GM12872 (cell line): ENCODE measurements around the gene ZNF474.

ENCODE experiments used
- TF ChIP-seq, protein P1 (sequence below): IDR thresholded peaks from 3 replicates; pipeline ENCODE4 v1.5.1; 2011; ENCODE audit warnings: low read depth, mild to moderate bottlenecking, low read length, moderate library complexity; ENCODE audit not compliant: insufficient read depth

The ZNF474 gene

DNA sequence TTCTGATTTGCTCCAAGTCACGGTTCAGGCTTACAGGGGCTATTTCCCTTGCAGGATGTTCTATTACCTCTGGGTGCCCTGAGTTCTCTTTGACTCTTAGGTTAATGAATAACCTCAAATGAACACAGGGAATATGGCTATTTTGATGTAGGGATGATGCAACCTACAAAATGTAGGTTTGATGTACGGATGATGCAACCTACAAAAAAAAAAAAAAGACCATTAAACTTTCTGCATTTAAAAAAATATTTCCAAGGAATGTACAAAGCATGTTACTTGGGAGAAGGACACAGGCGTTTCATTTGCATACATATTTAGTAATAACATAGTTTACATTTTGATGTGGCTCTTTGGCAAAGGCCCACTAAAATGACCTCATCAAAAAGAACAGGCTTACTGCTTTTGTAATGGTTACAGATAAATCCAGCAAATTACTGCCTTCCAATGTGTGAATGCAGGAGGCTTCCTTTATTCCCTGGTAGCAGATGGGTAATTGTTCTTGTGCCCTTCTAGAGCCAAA is 36.3 kb downstream of the ZNF474 start:
- TF ChIP-seq, protein P1, sequence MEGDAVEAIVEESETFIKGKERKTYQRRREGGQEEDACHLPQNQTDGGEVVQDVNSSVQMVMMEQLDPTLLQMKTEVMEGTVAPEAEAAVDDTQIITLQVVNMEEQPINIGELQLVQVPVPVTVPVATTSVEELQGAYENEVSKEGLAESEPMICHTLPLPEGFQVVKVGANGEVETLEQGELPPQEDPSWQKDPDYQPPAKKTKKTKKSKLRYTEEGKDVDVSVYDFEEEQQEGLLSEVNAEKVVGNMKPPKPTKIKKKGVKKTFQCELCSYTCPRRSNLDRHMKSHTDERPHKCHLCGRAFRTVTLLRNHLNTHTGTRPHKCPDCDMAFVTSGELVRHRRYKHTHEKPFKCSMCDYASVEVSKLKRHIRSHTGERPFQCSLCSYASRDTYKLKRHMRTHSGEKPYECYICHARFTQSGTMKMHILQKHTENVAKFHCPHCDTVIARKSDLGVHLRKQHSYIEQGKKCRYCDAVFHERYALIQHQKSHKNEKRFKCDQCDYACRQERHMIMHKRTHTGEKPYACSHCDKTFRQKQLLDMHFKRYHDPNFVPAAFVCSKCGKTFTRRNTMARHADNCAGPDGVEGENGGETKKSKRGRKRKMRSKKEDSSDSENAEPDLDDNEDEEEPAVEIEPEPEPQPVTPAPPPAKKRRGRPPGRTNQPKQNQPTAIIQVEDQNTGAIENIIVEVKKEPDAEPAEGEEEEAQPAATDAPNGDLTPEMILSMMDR: no peak

DNA sequence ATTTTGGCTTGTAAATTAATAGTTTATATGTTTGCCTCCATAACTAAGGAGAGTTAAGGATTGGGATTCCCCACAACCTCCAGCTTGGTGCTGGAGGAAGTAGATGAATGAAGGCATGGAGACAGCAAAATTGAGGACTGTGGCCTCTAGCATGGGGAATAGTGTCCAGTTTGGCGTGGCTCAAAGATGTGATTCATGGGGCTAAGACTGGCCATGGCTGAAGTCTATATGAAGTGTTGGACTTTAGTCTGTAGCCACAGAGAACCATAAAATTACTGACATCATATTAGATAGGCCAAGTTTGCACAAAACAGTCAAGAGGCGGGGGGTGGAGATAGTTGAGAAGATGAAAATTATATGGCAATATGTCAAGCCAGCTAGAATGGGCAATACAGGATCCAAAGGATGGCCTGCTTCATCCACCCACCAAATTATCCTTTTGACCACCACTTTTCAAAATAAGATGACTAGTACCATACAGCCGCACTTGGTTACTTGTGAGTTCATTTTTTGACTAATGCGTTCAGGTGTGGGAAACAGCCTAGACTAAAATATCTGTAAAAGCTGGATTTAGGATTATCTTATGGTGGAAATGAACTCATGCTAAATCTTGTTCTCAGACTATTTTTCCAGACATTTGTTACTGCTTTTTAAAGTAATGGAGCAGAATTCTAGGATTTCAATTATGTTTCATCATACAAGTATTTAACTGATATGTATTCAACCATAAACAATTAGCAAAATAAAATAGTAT is 40.2 kb downstream of the ZNF474 start:
- TF ChIP-seq, protein P1: no peak

DNA sequence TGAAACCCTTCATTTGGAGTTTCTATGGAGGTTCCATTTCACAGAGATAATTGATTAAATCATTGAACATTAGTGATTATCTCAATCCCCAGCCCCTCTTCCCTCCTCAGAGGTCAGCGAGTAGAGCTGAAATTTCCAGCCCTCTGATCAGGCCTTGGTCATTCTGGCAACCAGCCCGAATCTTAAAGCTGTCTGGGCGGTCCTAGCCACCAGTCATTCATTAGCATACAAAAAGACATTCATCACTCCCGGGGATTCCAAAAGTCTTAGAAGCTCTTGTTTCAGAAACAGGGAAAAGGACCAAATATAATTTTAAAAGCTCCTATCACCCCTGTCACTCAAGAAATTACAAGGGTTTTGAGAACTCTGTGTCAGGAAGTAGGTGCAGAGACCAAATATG is 41.3 kb downstream of the ZNF474 start:
- TF ChIP-seq, protein P1: no peak

DNA sequence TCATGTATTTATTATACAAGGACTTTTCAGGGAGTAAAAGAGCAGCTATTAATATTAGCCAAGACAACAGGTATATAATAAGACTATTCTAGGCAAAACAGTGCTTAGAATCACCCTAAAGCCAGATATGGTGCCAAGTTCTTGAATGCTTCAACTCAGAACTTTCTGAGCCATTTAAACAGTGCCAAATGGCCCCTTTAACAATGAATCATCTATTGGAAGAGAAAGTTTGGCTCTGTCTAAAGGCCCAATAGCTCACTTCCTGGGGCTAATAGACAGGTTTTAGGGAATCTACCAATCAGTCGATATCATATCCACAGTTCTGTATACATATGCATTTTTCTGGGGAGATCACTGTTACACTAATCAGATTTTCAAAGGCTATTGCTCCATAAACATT is 42.9 kb downstream of the ZNF474 start:
- TF ChIP-seq, protein P1: no peak

DNA sequence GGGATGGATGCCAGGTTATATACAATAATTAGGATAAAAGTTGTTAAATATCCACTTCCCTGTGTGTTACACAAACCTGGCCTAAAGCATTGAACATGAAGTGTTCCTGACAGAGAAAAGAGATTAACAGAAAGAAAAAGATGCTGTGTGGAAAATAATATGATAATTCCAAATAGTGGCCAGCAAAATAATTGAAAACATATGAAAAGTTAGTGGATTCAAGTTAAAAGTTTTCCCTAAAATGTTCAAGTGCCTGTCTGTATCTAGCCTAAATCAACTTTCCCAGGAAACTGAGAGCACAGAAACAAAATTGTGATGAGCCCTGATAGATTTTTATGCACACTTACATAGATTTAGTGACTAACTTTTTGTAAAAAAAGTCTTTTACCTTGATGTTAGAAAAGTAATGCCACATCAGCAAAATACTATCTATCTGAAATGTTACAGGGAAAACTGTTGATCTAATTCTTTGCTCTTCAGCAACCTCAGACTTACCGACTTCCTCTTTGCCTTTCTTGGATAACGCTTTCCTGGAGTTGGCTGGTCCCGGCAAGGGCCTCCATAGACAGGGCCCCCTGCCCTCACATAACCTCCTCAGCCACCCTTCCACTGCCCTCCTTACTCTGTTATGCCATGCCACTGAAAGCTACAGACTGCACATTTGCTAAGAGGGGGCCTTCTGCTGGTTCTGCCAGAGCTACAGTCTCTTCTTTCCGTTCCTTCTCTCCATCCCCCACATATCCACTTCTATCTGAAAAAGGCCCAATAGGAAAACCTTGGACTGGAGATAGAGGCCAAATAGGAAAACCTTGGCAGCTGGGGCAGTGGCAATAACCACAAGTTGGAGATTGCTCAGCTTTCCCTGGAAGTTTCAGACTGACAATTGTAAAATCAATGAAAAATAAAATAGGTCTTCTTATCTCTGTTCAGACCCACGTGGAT is 44.4 kb downstream of the ZNF474 start:
- TF ChIP-seq, protein P1: no peak

DNA sequence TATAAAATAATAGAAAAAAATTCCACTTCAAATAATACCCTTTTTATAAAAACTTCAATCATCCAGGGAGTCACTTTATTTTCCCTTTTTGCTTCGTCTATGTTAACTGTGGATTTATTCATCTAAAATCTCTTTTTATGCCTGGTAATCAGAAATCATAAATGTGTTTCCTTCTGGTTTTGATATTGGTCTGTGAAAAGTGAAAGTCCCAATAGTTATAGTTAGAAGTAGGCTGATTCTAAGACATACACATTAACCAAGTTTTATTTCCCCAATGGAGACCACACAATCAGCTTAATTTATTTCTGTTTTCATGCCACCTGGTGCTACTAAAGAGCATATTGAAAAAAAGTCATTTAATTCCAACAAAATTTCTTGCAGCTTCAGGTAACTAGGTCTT is 45.7 kb downstream of the ZNF474 start:
- TF ChIP-seq, protein P1: no peak

DNA sequence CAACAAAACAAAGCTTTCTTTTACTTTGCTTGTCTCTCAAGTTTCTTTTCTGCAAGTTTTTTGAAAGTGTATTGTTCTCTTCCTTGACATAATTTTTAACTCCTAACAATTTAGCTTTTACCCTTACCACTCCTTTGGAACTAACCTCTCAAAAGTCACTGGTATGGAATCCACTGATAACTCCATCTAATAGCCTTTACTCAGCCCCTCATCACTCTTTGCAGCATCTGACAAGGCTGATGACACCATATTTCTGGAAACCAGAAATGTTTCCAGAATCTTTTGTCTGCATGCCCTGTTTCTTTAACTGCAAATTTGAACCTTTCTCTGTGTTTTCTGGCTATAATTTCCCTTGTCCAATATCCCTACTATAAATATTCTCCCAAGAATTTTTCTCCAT is 46.5 kb downstream of the ZNF474 start:
- TF ChIP-seq, protein P1: no peak
